Body of pancreas (tissue), 4 donors: ENCODE results near the gene MED13L. TPM values are rescaled to one million over a fixed set of nuclear protein-coding genes. Genes with fewer than 3 reads are reported as not detected.

Source experiments
- ATAC-seq: fragments of 150-250 bp; one replicate; pipeline ENCODE4 v1.9.1; 2016
- DNase-seq, 4 donors: peaks; one replicate each; pipeline ENCODE4 v3.0.0-alpha.2; 2019
- H3K27ac ChIP-seq, 4 donors: fragments of 200-600 bp; sonication (generic); 1 replicate in 3 of 4; 2 replicates in 1 of 4; pipeline versions ENCODE4 v1.5.1 to v1.6.1; 2016 to 2019; ENCODE audit warnings: mild to moderate bottlenecking in 1 of 4, mixed read lengths in 1 of 4, moderate library complexity in 1 of 4
- H3K27me3 ChIP-seq, 2 donors: fragments of 200-600 bp; sonication (generic); one replicate each; pipeline ENCODE4 v1.6.0; 2016; ENCODE audit warnings: mild to moderate bottlenecking in 1 of 2
- H3K36me3 ChIP-seq, 2 donors: fragments of 200-600 bp; sonication (generic); replicated peaks in 1 of 2; 2 replicates each; pipeline ENCODE4 v1.5.1; 2016; ENCODE audit warnings: low read depth in 2 of 2; ENCODE audit not compliant: insufficient read depth in 1 of 2
- H3K4me1 ChIP-seq: fragments of 200-600 bp; sonication (generic); one replicate; pipeline ENCODE4 v1.6.0; 2016
- H3K4me3 ChIP-seq, 2 donors: fragments of 200-600 bp; sonication (generic); 1 replicate in 1 of 2; 2 replicates in 1 of 2; pipeline ENCODE4 v1.5.1; 2016 to 2019
- H3K9me3 ChIP-seq, 3 donors: fragments of 200-600 bp; sonication (generic); 1 replicate in 2 of 3; 2 replicates in 1 of 3; pipeline ENCODE4 v1.5.1; 2016
- POLR2A ChIP-seq, 3 donors: fragments of 450-650 bp; IDR thresholded peaks; one replicate each; pipeline ENCODE4 v1.6.1; 2016; ENCODE audit warnings: antibody characterized with exemption in 3 of 3, mild to moderate bottlenecking in 2 of 3
- WGBS, 2 donors: methylation state at CpG; one replicate each; pipeline ENCODE4 v1.1.5; 2017; 5-methylcytosine and 5-hydroxymethylcytosine counted together
- intact Hi-C: fragments of 100-400 bp; cut with DNase I; formaldehyde crosslinking; loops from one replicate; pipeline ENCODE4 v1.15.1; 2023
- total RNA-seq, 2 donors: library from RNA; depleted of rRNA; stranded (reverse); fragments of >200 nt; gene quantifications; one replicate each; pipeline ENCODE4 v1.1.0, GENCODE V29; 2016
- TF ChIP-seq, protein P1 (sequence below), 7 experiments: fragments of 450-650 bp in 4 of 7; fragments of 200-600 bp in 3 of 7; sonication (generic) in 3 of 7; IDR thresholded peaks; one replicate each; pipeline ENCODE4 v1.5.1; 2016 to 2019; ENCODE audit warnings: antibody characterized with exemption in 7 of 7

MED13L gene
- total RNA-seq, 2 donors from 2014 or later, result 65.9 to 72.6 TPM

DNA sequence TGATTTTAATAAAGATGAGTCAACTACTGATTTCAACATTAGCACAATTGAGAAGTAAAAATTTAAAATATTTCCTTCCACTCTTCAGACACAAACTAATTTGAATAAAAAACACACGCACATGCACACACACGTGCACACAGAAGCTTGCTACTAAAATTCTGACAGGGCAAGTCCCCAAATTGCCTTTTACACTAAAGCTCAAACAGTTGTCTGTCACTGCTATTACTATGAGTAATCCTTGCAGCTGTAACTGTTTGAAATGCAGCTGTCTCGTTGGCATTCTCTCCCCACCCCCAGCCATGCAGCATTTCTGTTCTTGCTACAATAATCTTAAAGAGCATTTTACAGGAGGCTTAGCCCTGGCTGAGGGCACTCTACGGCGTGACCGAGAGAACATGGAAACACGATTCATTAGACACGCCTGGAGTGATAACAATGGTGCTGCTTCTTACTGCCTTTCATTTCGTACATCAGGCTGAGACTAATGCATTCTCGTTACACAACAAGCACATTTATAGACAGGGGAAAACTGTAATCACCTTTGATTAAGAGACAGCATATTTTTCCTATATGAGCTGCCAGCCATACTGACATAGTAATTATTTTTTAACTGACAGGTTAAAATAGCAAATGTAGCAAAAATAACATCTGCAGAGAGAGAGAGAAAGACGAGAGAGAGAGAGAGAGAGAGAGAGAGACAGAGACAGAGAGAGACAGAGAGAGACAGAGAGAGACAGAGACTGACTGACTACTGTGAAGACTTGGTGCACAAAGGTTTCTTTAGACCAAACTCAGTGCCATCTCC is 153.8 kb downstream of the MED13L start:
- TF ChIP-seq POLR2A (IDR thresholded peaks at IDR 0.05), result no peak
- TF ChIP-seq, protein P1, sequence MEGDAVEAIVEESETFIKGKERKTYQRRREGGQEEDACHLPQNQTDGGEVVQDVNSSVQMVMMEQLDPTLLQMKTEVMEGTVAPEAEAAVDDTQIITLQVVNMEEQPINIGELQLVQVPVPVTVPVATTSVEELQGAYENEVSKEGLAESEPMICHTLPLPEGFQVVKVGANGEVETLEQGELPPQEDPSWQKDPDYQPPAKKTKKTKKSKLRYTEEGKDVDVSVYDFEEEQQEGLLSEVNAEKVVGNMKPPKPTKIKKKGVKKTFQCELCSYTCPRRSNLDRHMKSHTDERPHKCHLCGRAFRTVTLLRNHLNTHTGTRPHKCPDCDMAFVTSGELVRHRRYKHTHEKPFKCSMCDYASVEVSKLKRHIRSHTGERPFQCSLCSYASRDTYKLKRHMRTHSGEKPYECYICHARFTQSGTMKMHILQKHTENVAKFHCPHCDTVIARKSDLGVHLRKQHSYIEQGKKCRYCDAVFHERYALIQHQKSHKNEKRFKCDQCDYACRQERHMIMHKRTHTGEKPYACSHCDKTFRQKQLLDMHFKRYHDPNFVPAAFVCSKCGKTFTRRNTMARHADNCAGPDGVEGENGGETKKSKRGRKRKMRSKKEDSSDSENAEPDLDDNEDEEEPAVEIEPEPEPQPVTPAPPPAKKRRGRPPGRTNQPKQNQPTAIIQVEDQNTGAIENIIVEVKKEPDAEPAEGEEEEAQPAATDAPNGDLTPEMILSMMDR (IDR thresholded peaks at IDR 0.05), result no peak
- peak overlapping the region in 1 of 4 donors; percentile 42 for H3K27ac ChIP-seq
- H3K4me3 ChIP-seq, result no peak overlapping the region
- H3K27me3 ChIP-seq, result no peaks in the 10 kb centered on the region
- peak in 2 of 4 donors; percentile 24 to 47 for DNase-seq
- intact Hi-C loops, result no loop called here
- H3K36me3 ChIP-seq, result no peaks in the 10 kb centered on the region
- peaks cover 61% of the 10 kb centered on the region for H3K4me1 ChIP-seq
- no peaks in the 10 kb centered on the region for H3K9me3 ChIP-seq
- peak; percentile 38 for ATAC-seq
- WGBS, 2 donors, result 22 to 27% methylated on average over 11 of the region's 11 CpGs

DNA sequence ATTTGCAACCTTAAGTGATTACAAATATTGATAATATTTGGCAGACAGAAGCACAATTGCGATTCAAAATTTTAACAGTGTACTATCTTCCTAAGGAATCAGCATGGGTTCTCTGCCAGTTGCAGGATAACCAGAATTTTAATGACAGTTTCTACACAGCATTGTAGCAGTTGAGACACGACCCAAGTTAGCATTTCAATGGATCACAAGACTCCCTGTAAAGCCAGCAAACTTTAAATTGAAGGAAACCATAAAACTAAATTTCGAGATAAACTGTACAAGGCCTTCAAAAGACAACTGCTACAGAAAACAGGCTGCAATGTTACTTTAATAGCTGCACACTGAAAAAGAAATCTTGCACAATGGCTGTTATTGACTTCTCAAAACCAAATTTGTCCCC is 154.9 kb downstream of the MED13L start:
- intact Hi-C loops, result no loop called here
- H3K4me3 ChIP-seq, result no peak overlapping the region
- no peaks in the 10 kb centered on the region for H3K9me3 ChIP-seq
- DNase-seq, result no peak
- H3K4me1 ChIP-seq, result peaks cover 58% of the 10 kb centered on the region
- no peak for TF ChIP-seq POLR2A (IDR thresholded peaks at IDR 0.05)
- TF ChIP-seq, protein P1 (IDR thresholded peaks at IDR 0.05), result no peak
- H3K36me3 ChIP-seq, result no peaks in the 10 kb centered on the region
- H3K27me3 ChIP-seq, result no peaks in the 10 kb centered on the region
- ATAC-seq, result no peak
- 39 to 52% methylated on average over 3 of the region's 3 CpGs for WGBS, 2 donors
- no peak overlapping the region for H3K27ac ChIP-seq

DNA sequence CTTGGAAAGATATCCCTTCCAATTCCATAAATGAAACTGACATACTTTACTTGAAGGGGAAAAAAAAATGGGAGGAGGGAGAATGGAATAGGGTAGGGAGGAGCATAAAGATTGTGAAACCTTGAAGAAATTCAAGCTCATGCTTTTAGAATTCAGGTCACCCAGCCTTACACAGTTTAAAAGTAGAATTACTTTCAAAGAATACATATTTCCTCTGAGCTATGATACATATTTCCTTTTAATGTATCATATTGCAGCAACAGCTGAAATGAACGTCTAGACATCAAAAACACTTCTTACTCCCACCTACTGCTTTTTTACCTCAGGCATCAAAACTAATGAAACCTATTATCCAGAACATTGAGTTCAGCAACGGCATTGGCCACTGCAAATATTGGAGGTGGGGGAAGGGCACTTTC is 156.0 kb downstream of the MED13L start:
- Histone ChIP-seq H3K4me3 (no peak overlapping the region), H3K27me3 (no peaks in the 10 kb centered on the region), H3K27ac (no peak overlapping the region), H3K36me3 (no peaks in the 10 kb centered on the region), H3K4me1 (peaks cover 57% of the 10 kb centered on the region), H3K9me3 (no peaks in the 10 kb centered on the region)
- peak; percentile 52 for ATAC-seq
- 16 to 17% methylated on average over 2 of the region's 2 CpGs for WGBS, 2 donors
- intact Hi-C loops, result no loop called here
- DNase-seq, result no peak
- TF ChIP-seq, protein P1 (IDR thresholded peaks at IDR 0.05), result no peak
- TF ChIP-seq POLR2A (IDR thresholded peaks at IDR 0.05), result no peak

DNA sequence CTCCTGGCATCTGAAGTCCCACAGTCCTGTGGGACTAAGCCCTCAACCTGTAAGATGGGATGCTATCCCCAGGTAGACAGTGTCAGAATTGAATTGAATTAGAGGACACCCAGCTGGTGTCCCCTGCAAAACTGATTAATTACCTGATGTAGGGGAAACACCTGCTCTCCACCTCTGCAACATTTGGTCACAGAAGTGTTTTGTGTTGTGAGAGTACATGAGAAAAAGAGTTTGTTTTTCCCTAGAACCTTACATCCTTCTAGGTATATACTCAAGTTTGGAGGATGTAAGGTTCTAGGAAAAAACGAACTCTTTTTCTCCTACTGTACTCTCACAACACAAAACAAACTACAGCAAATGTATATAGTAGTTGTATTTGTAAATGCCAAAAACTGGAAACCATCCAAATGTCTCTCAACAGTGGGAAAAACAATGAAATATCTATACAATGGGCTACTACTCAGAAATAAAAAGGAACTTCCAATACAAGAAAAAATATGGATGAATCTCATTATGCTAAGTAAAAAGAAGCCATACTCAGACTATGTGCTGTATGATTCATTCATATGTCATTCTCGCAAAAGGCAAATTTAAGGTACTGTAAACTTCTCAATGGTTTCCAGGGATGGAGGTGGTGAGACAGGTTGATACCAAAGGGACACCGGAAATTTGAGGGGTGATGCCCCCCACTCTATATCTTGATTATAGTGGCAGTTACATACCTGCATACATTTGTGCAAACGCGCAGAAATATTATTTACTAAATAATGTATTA is 160.7 kb downstream of the MED13L start:
- Histone ChIP-seq H3K4me3 (no peak overlapping the region), H3K27ac (no peak overlapping the region), H3K36me3 (no peaks in the 10 kb centered on the region), H3K27me3 (no peaks in the 10 kb centered on the region), H3K4me1 (peaks cover 29% of the 10 kb centered on the region), H3K9me3 (no peaks in the 10 kb centered on the region)
- ATAC-seq (no peak), DNase-seq (no peak)
- WGBS, 2 donors, result 87 to 89% methylated on average over 5 of the region's 5 CpGs
- intact Hi-C loops, result no loop called here
- TF ChIP-seq, protein P1 (IDR thresholded peaks at IDR 0.05), result no peak
- TF ChIP-seq POLR2A (IDR thresholded peaks at IDR 0.05), result no peak
